GM13976 (cell line): ENCODE results near the gene RERE.

Experiments
- DNase-seq: peaks from one replicate; pipeline ENCODE4 v3.0.0; 2012; ENCODE audit warnings: low spot score
- in situ Hi-C: fragments of 300-500 bp; cut with MboI; formaldehyde crosslinking; loops from one replicate; pipeline ENCODE4 v1.12.0; 2022; ENCODE audit warnings: low sequenced_read_pairs, mixed read lengths, inconsistent platforms; ENCODE audit not compliant: unreplicated experiment
- TF ChIP-seq, protein P1 (sequence below): IDR thresholded peaks from 2 replicates; pipeline ENCODE4 v1.5.1; 2012; ENCODE audit warnings: borderline replicate concordance, mild to moderate bottlenecking; ENCODE audit not compliant: insufficient read depth; ENCODE audit errors: extremely low read depth, missing control alignments, control extremely low read depth

The RERE gene

DNA sequence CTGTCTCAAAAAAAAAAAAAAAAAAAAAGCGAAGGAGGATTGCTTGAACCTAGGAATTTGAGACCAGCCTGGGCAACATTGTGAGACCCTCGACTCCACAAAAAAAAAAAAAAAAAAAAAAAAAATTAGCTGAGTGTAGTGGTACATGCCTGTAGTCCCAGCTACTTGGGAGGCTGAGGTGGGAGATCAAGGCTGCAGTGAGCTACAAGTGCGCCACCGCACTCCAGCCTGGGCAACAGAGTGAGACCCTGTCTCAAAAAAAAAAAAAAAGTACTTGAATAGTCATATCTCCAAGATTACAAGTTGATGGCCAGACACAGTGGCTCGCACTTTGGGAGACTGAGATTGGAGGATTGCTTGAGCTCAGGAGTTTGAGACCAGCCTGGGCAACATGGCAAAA is 33.6 kb upstream of the RERE start:
- TF ChIP-seq, protein P1, sequence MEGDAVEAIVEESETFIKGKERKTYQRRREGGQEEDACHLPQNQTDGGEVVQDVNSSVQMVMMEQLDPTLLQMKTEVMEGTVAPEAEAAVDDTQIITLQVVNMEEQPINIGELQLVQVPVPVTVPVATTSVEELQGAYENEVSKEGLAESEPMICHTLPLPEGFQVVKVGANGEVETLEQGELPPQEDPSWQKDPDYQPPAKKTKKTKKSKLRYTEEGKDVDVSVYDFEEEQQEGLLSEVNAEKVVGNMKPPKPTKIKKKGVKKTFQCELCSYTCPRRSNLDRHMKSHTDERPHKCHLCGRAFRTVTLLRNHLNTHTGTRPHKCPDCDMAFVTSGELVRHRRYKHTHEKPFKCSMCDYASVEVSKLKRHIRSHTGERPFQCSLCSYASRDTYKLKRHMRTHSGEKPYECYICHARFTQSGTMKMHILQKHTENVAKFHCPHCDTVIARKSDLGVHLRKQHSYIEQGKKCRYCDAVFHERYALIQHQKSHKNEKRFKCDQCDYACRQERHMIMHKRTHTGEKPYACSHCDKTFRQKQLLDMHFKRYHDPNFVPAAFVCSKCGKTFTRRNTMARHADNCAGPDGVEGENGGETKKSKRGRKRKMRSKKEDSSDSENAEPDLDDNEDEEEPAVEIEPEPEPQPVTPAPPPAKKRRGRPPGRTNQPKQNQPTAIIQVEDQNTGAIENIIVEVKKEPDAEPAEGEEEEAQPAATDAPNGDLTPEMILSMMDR: no peak
- no peak for DNase-seq
- in situ Hi-C loops: loop anchor here (10.0 kb wide), 1 partner anchor 286 kb away; no protein-coding TSS in a partner anchor

DNA sequence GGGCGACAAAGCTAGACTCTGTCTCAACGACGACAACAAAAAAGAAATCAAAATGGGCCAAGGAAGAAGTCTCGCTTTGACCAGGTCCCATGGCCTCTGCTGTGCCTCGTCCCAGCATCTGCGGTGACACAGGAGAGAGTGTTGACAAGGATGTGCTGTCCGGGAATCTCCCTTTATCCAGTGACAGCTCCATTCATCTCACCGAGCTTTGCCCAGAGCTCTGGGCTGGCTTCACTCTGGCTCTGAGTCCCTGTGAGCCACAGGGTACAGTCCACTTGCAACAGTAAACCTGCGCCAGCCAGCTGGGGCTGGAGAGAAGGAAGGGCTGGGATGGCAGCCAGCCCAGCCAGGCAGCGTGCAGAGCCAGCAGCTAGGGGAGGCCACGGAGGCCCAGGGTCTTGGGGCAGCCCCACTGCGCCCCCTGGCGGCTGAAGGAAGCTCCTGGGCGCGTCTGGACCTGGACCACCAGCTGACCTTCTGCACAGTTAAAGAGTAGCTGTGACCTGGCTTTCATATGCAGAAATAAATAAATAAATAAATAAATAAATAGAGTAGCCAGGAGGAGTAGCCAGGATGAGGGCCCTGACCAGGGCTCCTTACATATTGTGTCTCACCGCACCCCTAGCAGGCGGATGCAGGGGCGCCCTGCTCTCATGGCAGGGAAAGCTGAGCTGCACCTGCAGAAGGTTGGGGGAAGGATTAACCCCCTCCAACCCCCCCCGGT is 31.4 kb upstream of the RERE start:
- in situ Hi-C loops: no loop called here
- DNase-seq: peak; percentile 93
- TF ChIP-seq, protein P1: peak; percentile 85

DNA sequence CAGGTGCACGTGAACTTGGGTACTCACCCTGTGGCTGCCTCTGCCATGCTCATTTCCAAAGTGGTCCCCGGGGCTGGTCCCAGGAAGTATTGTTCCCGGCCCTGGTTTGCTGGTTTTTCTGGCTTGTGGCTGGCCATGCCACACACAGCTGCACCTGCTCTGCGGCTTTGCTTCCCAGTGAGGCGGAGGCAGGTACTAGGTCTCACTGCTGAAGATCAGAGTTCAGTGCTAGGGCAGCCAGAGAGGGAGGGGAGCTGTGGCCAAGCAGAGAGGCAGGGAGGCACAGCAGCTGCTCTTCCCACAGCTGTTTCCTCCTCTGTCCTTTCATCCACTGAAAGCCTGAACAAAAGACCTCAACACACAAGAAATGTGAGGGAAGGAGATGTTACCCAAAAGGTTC is 30.6 kb upstream of the RERE start:
- TF ChIP-seq, protein P1: no peak
- in situ Hi-C loops: no loop called here
- DNase-seq: no peak

DNA sequence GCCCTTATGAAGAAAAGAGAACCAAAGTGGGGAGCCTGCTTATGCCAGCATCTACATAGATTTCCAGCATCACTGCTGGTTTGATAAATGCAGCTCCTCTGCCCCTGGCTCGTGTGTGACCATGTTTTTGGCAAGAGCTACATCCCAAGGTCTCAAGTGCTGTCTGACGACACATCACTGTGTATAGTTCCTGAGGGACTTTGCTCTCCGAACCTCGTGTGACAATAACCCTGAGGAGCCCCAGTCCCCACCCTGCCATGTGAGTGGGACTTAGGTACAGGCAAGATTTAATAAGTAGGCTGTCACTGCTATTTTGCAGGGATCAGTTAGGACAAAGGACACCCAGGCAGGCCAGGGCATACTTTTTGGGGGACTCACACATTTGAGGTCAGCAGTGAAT is 28.8 kb upstream of the RERE start:
- TF ChIP-seq, protein P1: no peak
- in situ Hi-C loops: no loop called here

DNA sequence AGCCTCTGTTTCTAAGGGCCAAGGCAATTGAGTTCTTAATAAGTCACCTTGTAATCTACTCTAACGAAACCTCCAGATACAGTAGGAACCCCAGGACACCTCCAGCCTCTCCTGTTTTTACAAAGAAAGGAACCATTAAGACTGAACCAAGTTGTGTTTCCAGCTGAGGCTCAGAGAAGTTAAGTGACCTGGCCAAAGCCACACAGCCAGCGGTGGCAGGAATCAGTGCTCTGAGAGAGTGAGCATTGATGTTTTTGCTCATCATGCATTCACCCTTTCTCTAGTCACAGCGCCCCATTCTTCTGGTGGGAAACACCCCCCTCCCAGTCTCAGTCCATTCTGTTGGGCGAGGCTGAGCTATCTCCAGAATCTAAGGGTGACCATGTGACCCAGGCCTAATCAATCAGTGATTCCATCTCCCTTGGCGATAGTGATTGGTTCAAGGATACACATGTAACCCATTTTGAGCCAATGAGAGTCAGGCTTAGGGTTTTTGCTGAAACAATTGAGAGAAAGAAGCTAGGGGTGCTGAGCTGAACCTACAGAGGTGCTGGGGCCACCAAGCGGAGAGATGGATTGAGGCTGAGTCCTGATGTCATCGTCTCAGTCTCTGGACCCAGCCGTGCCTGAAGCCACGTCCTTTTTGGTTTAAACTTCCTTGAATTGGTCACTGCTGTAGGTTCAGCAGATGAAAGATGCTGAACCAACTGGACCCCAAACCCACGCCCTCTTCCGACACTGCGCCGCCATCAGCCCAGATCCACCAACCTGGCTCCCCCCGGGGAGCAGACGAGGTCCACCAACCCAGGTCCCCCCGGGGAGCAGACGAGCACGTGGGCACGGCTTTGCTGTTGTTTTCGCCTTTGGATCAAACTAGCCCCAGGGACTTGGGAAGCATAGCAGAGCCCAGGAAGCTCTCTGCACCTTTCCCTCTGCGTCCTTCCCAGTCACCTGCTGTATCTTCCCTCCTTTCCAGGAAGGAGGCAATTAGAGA is 28.0 kb upstream of the RERE start:
- in situ Hi-C loops: no loop called here
- no peak for DNase-seq
- TF ChIP-seq, protein P1: no peak

More for the DNA sequence above, 28.8 kb upstream of the RERE start:
- DNase-seq: no peak

DNA sequence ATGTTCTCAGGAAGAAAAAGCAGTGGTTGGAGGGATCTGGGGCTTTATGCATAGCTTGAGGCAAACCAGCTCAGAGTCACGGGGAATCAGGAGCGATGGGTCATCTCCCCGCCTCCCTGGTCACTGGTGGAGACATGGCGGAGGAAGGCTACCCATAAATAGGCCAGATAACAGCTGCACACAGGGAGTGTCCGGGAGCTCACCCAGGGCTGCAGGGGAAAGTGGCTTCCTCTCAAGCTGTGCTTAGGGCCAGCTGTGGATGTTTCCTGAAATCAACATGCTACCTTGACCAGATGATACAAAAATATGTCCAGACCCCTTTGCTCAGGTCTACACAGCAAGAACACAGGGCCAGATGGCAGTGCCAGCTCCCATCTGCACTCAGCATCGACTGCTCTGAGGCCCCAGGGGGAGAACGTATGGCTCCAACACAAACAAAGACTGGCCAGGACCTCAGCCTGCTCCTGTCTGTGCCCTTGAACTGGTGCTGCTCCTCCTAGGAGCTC is 27.1 kb upstream of the RERE start:
- in situ Hi-C loops: no loop called here
- no peak for DNase-seq
- TF ChIP-seq, protein P1: no peak
